NCI-H1694 (cell line): ENCODE results near the gene DOC2B.
"Not testable (repeated sequence)": the region's sequence is repeated elsewhere in the genome, so short reads cannot be mapped to it uniquely, and the experiment has no call there.

Experiments used
- DNase-seq: peaks from one replicate; lab custom pipeline; 2025; lab: John Stamatoyannopoulos, UW

DOC2B gene

DNA sequence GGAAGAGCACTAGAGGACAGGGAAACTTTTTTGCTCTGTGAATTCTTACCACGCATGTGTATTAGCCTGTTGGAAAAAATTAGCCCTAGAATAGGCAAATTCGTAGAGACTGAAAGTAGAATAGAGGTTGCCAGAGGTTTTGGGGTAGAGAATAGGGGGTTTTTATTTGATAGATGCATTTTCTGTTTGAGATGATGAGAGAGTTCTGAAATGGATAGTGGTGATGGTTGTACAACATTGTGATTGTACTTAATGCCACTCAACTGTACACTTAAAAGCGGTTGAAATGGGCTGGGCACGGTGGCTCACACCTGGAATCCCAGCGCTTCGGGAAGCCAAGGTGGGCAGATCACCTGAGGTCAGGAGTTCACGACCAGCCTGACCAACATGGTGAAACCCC, 8.0 kb upstream of the DOC2B start:
- no peak for DNase-seq

DNA sequence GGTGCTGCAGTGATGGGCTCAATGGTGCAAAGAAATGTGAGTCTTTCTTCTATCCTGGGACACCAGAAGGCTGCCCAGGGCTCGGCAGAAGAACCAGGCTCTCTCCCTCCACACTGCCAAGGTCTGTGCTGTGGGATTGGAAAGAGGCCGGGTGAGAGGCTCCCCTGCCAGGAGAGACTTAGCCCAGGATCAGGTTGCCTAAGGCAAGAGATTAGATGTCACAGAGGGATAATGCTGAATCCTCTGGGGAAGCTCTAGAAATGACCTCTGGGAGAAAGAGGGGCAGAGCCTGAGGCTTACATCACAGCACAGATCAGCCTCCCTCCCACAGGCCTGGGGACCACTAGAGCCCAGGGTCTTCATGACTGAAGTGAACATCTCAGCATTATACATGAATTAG, 5.7 kb upstream of the DOC2B start:
- no peak for DNase-seq

DNA sequence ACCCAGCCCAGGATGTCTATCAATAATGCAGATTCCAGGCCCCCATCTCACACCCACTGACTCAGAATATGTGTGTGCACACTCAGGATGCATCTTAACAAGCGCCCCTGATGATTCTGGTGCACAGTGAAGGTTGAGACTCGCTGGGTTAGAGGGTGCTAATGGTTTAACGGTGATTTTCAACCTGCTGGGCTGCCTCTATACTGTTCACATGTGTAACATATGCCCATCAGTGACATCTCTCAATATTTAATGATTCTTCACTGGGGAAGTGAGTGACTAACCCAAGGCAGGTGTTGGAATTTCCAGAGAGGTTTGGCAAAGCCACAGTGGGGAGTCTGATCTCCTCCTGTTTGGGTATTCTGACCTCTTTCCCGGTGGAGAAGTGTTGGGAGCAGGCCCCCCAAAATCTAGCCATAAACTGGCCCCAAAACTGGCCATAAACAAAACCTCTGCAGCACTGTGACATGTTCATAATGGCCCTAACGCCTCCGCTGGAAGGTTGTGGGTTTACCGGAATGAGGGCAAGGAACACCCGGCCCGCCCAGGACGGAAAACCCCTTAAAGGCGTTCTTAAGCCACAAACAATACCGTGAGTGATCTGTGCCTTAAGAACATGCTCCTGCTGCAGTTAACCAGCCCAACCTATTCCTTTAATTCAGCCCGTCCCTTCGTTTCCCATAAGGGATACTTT, 4.1 kb upstream of the DOC2B start:
- no peak for DNase-seq

DNA sequence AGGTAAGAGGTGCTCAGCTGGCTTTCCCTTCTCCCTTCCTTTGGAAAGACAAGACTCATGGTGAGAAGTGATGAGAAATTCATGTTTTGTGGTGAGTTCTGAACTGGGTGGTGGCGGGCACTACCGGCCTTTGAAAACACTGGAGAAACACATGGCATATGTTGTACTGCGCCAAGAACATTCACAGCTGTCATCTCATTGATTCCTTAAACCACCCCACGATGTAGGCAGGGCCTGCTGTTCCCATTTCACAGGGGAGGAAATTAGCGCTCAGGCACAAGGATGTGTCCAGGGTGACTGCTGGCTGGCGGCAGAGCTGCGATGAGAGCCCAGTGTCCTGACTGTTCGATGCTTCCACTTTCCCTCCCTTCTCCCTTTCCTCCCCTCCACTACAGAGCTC, 1.6 kb upstream of the DOC2B start:
- DNase-seq = peak; percentile 21

DNA sequence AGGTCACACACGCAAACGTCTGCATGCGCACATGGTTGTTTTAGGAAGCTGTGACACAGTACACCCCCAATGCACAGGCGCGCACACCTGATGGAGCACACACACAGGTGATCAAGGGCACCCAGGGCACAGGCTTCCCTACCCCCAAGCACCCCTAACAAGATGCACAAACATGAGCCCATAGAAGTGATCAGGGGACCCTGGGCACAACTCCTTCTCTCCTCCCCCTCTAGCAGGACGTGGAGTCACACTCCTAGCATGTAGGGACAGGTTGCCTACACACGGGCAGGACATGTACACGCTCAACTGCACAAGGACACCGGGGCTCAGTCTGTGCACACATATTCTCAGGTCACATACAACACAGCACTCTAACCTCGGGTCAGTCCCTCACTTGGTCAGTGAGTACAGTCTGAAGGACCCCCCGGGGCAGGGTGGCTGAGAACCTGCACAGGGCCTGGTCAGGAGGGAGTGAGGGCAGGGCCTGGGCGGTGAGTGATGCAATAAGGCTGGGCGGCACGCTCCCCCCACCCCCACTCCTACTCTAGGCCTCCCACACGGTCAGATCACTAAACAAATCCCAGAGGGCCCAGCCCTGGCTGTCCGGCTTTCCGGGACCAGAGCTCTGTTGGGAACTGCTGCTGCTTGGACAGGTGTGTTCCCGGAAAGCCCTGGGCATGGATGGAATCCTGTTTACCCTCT, 751 bp upstream of the DOC2B start:
- no peak for DNase-seq

DNA sequence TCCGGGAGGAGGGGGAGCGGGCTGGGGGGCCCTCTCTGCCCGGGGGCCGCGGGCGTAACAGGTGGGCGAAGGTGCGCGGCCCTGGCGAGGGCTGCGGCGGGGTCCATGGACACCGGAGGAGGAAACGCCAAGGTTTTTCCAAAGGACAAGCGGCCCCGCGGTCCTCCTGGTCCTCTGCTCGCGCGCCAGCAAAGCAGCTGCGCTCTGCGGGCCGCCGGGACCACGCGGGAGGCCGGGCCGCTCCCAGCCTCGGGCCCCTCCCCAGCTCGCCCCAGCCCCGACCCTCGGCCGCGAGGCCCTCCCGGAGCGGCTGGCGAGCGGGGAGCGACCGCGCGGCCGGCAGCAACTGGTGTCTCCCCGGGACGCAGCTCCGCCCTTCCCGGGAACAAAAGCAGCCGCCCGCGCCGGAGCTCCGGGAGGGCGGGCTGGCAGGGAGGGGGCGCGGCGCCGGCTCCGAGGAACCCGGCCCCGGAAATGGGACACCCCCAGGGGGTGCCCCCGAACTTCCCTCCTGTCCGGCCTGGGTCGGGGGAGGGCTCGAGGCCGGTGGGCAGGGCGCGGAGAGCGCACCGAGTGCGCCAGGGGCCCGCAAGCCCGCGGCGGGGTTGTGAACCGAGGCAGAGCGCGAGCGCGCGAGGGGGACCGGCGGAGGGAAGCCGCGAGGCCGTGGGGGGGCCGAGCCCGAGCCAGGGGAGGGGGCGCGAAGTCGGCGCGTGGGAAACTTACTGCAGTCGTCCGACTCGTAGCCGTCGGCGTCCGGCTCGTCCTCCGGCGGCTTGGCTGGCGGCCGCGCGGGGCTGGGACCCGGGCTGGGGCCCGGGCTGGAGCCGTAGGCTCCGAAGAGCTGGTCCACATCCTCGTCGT, 837 bp downstream of the DOC2B start:
- no peak for DNase-seq

DNA sequence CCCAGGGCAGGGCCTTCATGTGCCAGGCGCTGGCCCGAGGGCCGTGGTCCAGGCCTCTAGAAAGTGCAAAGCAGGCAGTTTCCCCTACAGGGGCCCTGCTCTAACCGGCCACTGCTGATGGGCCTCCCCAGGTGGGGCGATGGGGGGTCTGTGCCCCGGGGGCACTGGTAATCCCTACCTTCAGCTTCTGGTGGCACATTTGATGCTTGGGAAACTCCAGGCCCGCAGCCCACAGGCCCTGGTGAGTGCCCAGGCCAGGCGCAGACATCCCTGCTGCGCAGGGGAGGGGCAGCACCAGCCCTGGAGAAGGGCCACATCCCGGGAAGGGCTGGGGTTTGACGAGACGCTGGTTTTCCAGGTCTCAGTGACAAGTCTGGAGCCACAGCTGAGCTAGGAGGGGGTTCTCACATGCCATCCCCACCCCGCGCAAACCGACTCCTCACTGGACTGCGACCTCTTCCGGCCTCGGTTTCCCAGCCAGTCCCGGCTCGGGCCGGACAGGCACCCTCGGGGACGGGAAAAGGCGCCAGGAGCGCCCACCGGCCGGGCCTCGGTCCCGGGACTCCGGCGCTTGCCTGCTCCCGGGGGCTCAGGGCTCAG, 1.6 kb downstream of the DOC2B start:
- no peak for DNase-seq

DNA sequence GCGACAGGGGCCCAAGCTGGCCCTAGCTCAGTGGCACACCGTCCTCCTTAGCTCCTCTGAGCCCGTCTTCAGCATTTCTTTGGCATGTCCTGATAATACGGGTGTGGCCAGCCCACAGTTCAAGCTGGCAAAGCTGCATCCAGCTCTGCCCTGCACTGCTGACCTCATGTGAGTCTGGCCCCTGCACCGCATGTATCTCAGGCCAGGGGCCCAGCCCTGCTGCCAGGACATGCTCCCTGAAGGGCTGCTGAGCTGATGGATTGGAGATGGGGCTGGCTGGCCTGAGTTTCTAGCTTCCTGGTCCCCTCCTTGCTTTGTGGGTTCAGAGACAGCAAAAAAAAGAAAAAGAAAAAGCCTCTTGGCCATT, 2.4 kb downstream of the DOC2B start:
- DNase-seq = no peak

DNA sequence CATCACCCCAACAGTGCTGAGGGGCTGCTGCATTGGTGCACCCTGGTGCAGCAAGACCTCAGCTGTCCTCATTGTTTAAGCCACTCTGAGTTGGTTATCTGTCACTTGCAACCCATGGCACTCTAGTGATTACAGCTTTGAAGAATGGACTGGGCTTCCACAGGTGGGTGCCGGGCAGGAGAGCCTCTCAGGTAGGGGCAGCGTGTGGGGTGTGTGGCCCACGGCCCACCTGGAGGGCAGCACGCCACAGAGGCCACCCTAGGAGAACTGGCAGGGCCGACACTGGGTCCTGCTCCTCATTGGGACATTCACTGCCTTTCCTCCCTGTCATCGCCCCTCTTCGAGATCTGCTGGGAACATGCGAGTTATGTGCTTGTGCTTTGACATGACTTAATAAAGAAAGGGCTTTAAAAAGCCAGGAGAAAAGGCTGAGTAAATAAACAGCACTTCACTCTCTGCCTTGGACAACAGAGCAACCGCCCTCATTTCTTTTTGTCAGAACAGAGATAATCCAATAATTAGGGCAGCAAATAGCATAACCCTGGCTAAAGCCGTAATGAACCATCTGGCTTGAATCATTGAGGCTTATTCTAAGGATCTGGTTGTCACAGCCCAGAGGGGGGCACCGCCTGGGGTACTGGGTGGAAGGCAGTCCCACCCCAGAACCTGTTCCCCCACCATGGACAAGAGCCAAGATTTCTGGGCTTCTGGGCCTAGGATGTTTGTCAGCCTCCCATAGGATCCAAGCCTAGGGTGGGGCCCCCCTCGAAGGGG, 3.0 kb downstream of the DOC2B start:
- peak; percentile 18 for DNase-seq

DNA sequence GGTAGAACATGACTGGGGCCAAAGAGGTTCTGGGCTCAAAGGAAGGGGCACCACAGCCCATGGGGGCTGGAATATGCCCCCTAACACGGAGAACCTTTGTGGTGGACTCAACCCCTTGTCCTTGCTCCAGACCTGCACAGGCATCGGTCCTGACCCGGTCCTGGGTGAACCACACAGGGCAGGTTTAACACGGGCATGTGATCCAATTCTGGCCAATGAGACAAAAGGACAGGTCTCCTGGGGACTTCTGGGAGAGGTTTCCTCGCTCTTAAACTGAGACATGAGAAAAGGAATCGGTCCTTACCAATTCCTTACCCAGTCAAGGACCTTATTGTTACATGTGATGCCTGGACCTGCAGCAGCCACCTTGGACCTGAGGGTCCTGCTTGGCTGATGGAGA, 3.7 kb downstream of the DOC2B start:
- no peak for DNase-seq

DNA sequence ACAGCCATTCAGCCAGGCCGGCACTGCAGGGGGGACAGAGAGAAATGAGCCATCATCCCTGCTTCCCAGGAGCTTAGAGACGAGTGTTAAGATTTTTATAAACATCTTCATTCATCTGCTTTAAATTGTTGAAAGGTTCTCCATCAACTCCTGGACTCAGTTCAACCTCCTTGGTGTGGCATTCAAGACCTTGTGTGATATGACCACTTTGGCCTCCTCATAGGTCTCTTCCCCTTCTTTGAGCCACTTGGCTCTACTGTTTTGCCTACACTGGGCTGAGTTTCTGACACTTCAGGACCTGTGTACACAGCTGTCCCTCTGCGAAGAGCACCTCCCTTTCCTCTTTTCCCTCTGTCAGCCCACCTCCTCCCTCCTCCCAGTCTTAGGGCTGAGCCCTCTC, 4.3 kb downstream of the DOC2B start:
- DNase-seq = no peak

DNA sequence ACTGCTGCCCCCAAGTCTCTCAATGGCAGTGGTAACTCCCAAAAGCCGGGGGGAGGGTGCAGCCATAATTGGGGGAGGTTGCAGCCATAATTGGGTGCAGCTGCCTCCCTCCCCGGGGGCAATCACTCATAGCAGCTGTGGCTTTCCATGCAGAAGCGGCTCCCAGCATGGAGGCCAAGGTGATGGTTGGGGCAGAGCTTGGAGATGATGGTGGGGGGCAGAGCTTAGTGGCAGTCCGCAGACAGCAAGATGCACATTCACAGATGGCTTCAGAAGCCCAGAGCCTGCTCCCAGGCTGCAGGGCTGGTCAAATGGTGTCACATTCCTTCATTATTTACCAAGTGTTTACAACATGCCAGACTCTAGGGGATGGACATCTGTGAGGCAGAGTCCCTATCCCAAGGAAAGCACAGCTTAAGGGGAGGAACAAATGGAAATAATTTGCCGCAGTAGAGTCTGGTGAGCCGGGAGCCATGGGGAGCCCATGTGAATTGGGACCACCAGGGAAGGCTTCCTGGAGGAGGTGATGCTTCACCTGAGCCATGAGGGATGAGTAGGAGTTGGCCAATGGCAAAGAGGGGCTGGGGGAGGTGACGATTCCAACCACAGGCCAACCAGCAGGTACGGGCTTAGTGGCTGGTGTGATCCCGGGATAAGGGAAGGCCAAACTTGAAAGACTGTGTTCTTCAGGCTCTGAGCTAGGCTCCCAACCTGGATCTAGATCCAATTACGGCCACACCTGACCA, 8.1 kb downstream of the DOC2B start:
- DNase-seq = no peak

DNA sequence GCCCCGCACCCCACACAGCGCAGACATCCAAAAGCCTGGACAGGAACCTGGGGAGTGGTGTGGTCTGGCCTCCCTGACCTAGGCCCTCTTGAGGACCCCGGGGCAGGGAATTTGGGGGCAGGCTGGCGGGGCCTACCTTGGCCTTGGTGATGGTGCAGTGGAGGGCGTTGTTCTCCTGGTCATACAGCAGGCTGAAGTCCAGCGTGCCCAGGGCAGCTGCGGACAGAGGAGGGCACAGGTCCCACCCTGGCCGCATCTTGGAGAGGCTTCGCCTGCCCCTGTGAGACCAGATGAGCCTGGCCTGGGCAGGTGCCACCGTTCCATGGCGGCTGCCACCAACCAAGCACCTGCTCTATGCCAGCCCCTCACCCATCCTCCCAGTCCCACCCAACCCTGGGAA, 9.0 kb downstream of the DOC2B start:
- DNase-seq = no peak

DNA sequence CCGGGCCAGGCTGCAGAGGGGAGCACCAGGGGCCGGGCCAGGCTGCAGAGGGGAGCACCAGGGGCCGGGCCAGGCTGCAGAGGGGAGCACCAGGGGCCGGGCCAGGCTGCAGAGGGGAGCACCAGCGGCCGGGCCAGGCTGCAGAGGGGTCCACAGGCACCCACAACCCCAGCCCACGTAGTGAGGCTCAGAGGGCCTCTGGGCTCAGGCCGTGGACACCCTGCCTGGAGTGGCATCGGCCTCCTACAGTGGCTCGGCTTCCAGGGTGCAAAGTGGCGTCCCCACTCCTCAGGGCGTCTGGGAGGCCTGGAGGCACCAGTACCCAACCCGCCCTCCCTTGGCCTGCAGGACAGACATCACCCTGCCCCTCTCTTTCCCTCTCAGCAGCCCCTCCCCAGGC, 9.6 kb downstream of the DOC2B start:
- DNase-seq = no peak

DNA sequence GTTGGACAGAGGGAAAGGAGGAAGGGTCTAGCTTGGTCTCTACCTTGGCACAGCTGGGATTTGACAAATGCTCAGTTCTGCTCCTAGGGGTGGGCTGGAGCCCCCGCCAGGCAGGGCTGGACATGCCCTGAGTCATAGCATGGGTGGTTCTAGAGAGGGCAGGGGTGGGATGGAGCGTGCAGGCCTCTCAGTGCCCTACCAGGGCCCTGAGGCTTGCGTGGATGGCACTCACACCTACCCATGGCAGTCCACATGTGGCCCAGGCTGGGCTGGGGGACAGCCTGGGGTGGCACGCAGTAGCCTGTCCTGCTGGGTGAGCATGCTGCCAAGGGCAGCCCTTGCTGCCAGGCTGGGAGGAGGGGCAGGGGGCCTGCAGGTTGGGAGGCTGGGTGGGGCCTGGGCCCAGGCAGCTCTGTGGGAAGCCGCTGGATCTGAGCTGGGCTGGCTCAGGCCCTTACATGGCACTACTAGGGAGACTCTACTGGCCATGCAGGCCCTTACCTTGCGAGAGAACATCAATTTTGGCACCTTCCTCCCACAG, 11.2 kb downstream of the DOC2B start:
- DNase-seq = no peak

DNA sequence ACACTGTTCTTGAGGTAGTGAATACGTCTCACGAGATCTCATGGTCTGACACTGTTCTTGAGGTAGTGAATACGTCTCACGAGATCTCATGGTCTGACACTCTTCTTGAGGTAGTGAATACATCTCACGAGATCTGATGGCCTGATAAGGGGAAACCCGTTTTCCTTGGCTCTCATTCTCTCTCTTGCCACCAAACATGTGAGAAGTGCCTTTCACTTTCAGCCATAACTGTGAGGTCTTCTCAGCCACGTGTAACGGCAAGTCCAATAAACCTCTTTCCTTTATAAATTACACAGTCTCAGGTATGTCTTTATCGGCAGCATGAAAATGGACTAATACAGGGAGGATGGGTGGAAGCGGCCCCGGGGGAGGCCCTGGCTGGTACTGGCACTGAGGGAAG, 12.8 kb downstream of the DOC2B start:
- DNase-seq = not testable (repeated sequence)

DNA sequence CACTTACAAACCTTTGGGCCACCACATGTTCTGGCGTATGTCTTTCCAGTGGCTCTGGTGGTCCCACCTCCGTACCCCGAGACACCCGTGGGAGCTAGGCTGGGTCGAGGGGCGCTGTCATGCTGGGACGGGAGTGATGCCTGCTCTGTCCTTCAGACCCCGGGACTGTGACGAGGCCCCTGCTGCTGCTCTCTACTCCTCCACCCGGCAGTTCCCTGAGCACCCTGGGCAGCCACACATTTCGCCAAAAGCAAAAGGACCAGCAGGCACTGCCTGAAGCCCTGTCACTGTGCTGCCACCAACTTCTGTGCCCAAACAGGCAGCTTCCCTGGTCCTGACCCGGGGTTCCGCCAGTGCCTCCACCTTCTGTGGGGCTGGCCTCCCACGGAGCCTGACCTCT, 15.5 kb downstream of the DOC2B start:
- DNase-seq = no peak

DNA sequence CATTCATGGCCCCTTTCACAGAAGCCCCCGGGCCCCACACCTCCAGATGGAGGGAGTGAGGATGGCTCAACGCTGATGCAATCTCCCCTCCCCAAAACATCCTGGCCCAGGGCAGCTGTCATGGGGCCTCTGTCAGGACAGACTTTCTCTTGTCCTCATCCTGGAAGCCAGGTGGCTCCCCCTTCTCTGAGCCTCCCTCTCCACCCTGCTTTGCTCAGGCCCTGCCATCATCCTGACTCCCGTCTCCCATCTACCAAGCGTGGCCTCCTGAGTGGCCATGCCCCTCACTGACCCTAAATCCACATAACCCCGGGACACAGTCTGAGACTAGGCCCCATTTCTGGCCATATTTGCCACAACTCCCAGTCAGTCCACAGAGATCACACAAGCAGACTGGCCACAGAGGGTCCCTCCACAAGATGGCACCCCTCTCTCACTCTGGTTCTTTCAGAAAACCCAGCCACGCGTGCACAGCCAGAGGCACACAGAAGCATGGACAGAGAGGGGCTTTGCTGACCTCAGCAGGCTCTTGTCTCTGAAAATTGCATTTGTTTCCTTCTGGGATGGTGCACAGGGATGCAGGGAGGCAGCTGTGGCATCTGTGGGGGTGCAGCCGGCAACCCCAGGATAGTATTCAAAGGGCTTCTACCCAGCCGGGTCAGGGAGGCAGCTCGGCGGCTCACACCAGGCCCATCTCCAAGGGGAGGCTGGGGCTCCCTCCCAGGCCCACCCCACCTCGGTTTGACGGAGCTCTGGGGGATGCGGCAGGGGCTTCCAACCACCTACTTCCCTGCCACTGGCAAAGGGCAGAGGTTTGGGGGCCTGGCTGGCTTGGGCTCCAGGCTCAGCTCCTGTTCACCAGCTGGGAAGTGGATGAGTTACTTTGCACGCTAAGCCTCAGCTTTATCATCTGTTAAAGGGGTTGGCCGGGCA, 16.9 kb downstream of the DOC2B start:
- DNase-seq = peak; percentile 44

DNA sequence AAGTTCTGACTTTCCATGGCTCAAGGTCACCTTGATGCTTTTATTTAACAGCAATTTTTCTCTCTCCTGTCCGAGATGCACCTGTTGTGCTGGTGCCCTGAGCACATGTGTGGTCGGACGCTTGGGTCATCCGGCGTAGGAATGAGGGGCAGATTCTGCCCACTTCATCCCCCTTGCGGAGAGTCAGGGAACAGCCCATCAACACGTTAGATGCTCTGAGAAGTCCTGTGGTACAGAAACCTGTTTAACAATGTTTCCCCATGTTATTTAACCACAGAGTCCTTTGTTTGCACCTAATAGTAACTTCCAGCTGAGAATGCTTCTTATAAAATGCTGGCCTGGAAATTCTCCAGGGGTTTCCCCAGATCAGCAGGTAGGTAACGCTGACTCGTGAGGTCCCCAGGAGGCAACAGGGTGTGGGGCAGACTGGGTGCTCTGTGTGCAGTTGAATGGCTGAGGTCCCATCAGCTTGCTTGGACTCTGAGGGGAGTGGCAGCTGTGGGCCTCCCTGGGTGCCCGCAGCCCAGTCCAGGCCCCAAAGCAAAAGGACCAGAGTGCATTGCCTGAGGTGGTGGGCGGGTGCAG, 17.8 kb downstream of the DOC2B start:
- no peak for DNase-seq
